OCI-LY3 (cell line): ENCODE data around the gene CCDC138.

ENCODE experiments used
- CTCF ChIP-seq: fragments of 200-600, 300-600 bp; sonication (generic); IDR thresholded peaks from 2 replicates; pipeline ENCODE4 v1.5.1; 2014; ENCODE audit warnings: antibody characterized with exemption, low read length, low read depth
- EZH2phosphoT487 ChIP-seq: fragments of 200-600 bp; shearing (Covaris generic); IDR thresholded peaks from 2 replicates; pipeline ENCODE4 v1.6.1; 2018; ENCODE audit warnings: antibody characterized with exemption, mixed run types, low read depth

GRCh38 chr2:108924580-108925251 lies 138.1 kb downstream of the CCDC138 start:
- no peak for TF ChIP-seq CTCF
- no peak for TF ChIP-seq EZH2phosphoT487
